Dedifferentiated amniotic fluid mesenchymal stem cell (primary cell): ENCODE data around the gene UNC5A.

Experiments used
- DNase-seq: peaks from one replicate; pipeline ENCODE4 v3.0.0-alpha.2; 2016; ENCODE audit errors: extremely low spot score

The UNC5A gene

GRCh38 chr5:176846335-176847140 is 36.2 kb downstream of the UNC5A start:
- no peak for DNase-seq

- no peak for DNase-seq
These were observed 36.8 kb downstream of the UNC5A start for GRCh38 chr5:176847148-176847547.

- no peak for DNase-seq
These were observed 37.4 kb downstream of the UNC5A start for GRCh38 chr5:176847726-176848290.

GRCh38 chr5:176848651-176849050 is 38.3 kb downstream of the UNC5A start:
- DNase-seq = no peak

GRCh38 chr5:176849611-176850227 is 39.4 kb downstream of the UNC5A start:
- no peak for DNase-seq

- DNase-seq = no peak
These were observed 40.2 kb downstream of the UNC5A start for GRCh38 chr5:176850371-176851245.

- DNase-seq = no peak
These were observed 41.0 kb downstream of the UNC5A start for GRCh38 chr5:176851380-176851779.

GRCh38 chr5:176851871-176852658 is 41.7 kb downstream of the UNC5A start:
- DNase-seq = no peak

GRCh38 chr5:176853151-176853778 is 42.9 kb downstream of the UNC5A start:
- DNase-seq = no peak

- no peak for DNase-seq
These were observed 43.8 kb downstream of the UNC5A start for GRCh38 chr5:176854164-176854563.

GRCh38 chr5:176855598-176855997 is 45.2 kb downstream of the UNC5A start:
- DNase-seq = no peak

GRCh38 chr5:176856746-176857145 is 46.4 kb downstream of the UNC5A start:
- no peak for DNase-seq

- no peak for DNase-seq
These were observed 47.0 kb downstream of the UNC5A start for GRCh38 chr5:176857216-176857893.

GRCh38 chr5:176857894-176858273 is 47.5 kb downstream of the UNC5A start:
- DNase-seq = no peak

- DNase-seq = no peak
These were observed 49.6 kb downstream of the UNC5A start for GRCh38 chr5:176859916-176860315.

GRCh38 chr5:176860381-176860780 is 50.0 kb downstream of the UNC5A start:
- DNase-seq = no peak

GRCh38 chr5:176861276-176861675 is 50.9 kb downstream of the UNC5A start:
- no peak for DNase-seq

GRCh38 chr5:176862330-176862995 is 52.1 kb downstream of the UNC5A start:
- DNase-seq = no peak

GRCh38 chr5:176863041-176863764 is 52.8 kb downstream of the UNC5A start:
- DNase-seq = no peak
